Hepatocyte (in vitro differentiated cells): ENCODE measurements around the gene CAPN7. TPM values are rescaled to one million over a fixed set of nuclear protein-coding genes. Genes with fewer than 3 reads are reported as not detected.

ENCODE experiments used
- DNase-seq: peaks from one replicate; pipeline ENCODE4 v3.0.0-alpha.2; 2016; ENCODE audit warnings: low spot score
- H2AFZ ChIP-seq: fragments of 200-600 bp; sonication (generic); 2 replicates; pipeline ENCODE4 v1.6.0; 2016; ENCODE audit warnings: antibody characterized with exemption, mild to moderate bottlenecking
- H3K27ac ChIP-seq: fragments of 200-600 bp; sonication (generic); 2 replicates; pipeline ENCODE4 v1.5.1; 2016; ENCODE audit warnings: mild to moderate bottlenecking
- H3K27me3 ChIP-seq: fragments of 200-600 bp; sonication (generic); 2 replicates; pipeline ENCODE4 v1.6.1; 2016
- H3K36me3 ChIP-seq: fragments of 200-600 bp; sonication (generic); replicated peaks from 2 replicates; pipeline ENCODE4 v1.5.1; 2016; ENCODE audit warnings: low read depth; ENCODE audit not compliant: insufficient read depth
- H3K4me1 ChIP-seq: fragments of 200-600 bp; sonication (generic); 2 replicates; pipeline ENCODE4 v1.5.1; 2016; ENCODE audit warnings: mild to moderate bottlenecking, moderate library complexity; ENCODE audit not compliant: insufficient read depth
- H3K4me2 ChIP-seq: fragments of 200-600 bp; sonication (generic); 2 replicates; pipeline ENCODE4 v1.6.0; 2016
- H3K4me3 ChIP-seq: fragments of 200-600 bp; sonication (generic); 2 replicates; pipeline ENCODE4 v1.5.1; 2016; ENCODE audit warnings: mild to moderate bottlenecking
- H3K79me2 ChIP-seq: fragments of 200-600 bp; sonication (generic); 2 replicates; pipeline ENCODE4 v1.6.0; 2017; ENCODE audit warnings: mild to moderate bottlenecking
- H3K9me2 ChIP-seq: fragments of 200-600 bp; sonication (generic); replicated peaks from 2 replicates; pipeline ENCODE4 v1.6.0; 2017; ENCODE audit warnings: mild to moderate bottlenecking; ENCODE audit not compliant: insufficient read depth
- H3K9me3 ChIP-seq: fragments of 200-600 bp; sonication (generic); 2 replicates; pipeline ENCODE4 v1.5.1; 2016; ENCODE audit warnings: low read depth, mild to moderate bottlenecking
- H4K20me1 ChIP-seq: fragments of 200-600 bp; sonication (generic); 2 replicates; pipeline ENCODE4 v1.6.0; 2016; ENCODE audit warnings: mild to moderate bottlenecking; ENCODE audit not compliant: insufficient read depth, poor library complexity, severe bottlenecking
- EZH2 ChIP-seq: fragments of 200-600 bp; sonication (generic); IDR thresholded peaks from 2 replicates; pipeline ENCODE4 v1.6.1; 2016; ENCODE audit warnings: antibody characterized with exemption, mild to moderate bottlenecking, borderline replicate concordance
- EZH2phosphoT487 ChIP-seq: fragments of 200-600 bp; sonication (generic); IDR thresholded peaks from one replicate; pipeline ENCODE4 v1.6.1; 2018; ENCODE audit warnings: antibody characterized with exemption, mild to moderate bottlenecking, low read depth, moderate library complexity; ENCODE audit not compliant: unreplicated experiment, severe bottlenecking
- WGBS: methylation state at CpG from one replicate; pipeline ENCODE4 v1.1.6; 2016; ENCODE audit warnings: low lambda C conversion rate; ENCODE audit errors: missing lambda C conversion rate; 5-methylcytosine and 5-hydroxymethylcytosine counted together
- polyA plus RNA-seq: library from polyadenylated mRNA; unstranded; fragments of >200 nt; fragmentation: Nextera tagmentation; extraction: Ambion mirVana; gene quantifications from 2 replicates; pipeline ENCODE4 v1.2.1, GENCODE V29; 2016
- total RNA-seq: library from RNA; depleted of rRNA; stranded (reverse); fragments of >200 nt; gene quantifications from 2 replicates; pipeline ENCODE4 v1.2.3, GENCODE V29; 2014
- TF ChIP-seq, protein P1 (sequence below): fragments of 200-600 bp; sonication (generic); IDR thresholded peaks from 2 replicates; pipeline ENCODE4 v1.5.1; 2016; ENCODE audit warnings: antibody characterized with exemption, mild to moderate bottlenecking; ENCODE audit not compliant: poor library complexity

CAPN7 gene
- total RNA-seq (48.5 and 60.3 TPM in 2 replicates), polyA plus RNA-seq (21.6 and 24.3 TPM in 2 replicates)

DNA sequence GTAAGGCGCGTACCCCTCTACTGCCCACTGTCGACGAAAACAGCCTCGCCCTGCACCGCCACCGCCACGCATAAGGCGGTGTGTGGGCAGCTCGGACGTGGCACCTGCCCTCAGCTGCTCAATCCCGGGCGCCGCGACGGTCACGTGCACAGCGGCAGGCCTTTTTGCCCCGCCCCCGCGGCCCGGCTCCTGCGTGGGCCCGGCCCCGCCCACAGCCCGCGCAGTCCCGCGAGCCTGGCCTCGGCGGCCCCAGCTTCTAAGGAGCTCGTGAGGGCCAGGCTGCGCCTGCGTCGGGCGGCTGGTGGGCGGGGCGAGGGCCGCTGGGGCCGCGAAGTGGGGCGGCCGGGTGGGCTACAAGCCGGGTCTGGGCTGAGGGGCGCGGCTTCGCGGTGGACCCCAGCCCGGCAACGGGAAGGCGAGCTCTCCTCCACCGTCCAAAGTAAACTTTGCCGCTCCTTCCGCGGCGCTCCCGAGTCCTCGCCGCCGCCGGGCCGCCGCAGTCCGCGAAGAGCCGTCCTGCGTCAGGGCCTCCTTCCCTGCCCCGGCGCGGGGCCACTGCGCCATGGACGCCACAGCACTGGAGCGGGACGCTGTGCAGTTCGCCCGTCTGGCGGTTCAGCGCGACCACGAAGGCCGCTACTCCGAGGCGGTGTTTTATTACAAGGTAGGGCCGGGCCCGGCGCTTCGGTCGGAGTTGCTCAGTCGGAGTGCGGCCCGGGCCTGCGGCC lies at the start of gene CAPN7:
CAPN7 (plus strand) TSS at position 313 of the 728 bp plus-strand sequence; CDS start at position 563, 250 bp downstream.
- H3K27ac ChIP-seq, result peak within 1 kb of the TSS; percentile 99
- peak within 1 kb of the TSS; percentile 92 for H2AFZ ChIP-seq
- peak within 1 kb of the TSS; percentile 87 for H3K4me2 ChIP-seq
- no peaks in the 10 kb centered on the region for H3K9me2 ChIP-seq
- DNase-seq, result peak; percentile 99
- peaks cover 49% of the 10 kb centered on the region for H3K79me2 ChIP-seq
- H3K9me3 ChIP-seq, result no peaks in the 10 kb centered on the region
- H3K4me1 ChIP-seq, result peaks cover 8% of the 10 kb centered on the region
- WGBS, result under 1% methylated on average over 62 of the region's 92 CpGs
- H4K20me1 ChIP-seq, result peaks cover 43% of the 10 kb centered on the region
- H3K36me3 ChIP-seq, result no peaks in the 10 kb centered on the region
- H3K4me3 ChIP-seq, result peak within 1 kb of the TSS; percentile 91
- TF ChIP-seq, protein P1, sequence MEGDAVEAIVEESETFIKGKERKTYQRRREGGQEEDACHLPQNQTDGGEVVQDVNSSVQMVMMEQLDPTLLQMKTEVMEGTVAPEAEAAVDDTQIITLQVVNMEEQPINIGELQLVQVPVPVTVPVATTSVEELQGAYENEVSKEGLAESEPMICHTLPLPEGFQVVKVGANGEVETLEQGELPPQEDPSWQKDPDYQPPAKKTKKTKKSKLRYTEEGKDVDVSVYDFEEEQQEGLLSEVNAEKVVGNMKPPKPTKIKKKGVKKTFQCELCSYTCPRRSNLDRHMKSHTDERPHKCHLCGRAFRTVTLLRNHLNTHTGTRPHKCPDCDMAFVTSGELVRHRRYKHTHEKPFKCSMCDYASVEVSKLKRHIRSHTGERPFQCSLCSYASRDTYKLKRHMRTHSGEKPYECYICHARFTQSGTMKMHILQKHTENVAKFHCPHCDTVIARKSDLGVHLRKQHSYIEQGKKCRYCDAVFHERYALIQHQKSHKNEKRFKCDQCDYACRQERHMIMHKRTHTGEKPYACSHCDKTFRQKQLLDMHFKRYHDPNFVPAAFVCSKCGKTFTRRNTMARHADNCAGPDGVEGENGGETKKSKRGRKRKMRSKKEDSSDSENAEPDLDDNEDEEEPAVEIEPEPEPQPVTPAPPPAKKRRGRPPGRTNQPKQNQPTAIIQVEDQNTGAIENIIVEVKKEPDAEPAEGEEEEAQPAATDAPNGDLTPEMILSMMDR, result peak; percentile 49
- no peak for TF ChIP-seq EZH2
- no peak for TF ChIP-seq EZH2phosphoT487
- no peaks in the 10 kb centered on the region for H3K27me3 ChIP-seq

DNA sequence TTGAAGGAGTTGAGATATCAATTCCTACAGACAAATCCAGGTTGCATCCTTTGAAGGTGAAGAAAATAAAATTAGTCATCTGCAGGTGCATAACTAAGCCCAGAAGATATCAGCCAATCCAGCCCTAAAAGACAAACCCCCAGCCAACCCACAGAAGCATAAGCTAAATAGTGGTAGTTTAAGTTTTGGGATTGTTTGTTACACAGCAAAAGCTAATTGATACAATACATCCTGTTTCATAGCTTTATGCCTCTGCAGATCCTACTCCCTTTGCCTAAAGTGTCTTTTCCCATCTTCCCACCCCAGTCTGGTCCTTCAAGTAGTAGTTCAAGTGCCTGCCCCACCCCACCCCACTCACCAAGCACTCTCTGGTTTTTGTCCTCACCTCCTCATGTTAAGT lies 48.6 kb upstream of the CAPN7 start:
- H3K4me3 ChIP-seq, result no peak overlapping the region
- no peaks in the 10 kb centered on the region for H3K36me3 ChIP-seq
- no peak for DNase-seq
- H4K20me1 ChIP-seq, result no peaks in the 10 kb centered on the region
- H3K9me2 ChIP-seq, result no peaks in the 10 kb centered on the region
- peaks cover 22% of the 10 kb centered on the region for H3K27me3 ChIP-seq
- H2AFZ ChIP-seq, result no peak overlapping the region
- TF ChIP-seq EZH2phosphoT487, result no peak
- TF ChIP-seq, protein P1, result no peak
- H3K79me2 ChIP-seq, result no peaks in the 10 kb centered on the region
- H3K4me1 ChIP-seq, result no peaks in the 10 kb centered on the region
- no peak overlapping the region for H3K4me2 ChIP-seq
- no peaks in the 10 kb centered on the region for H3K9me3 ChIP-seq
- H3K27ac ChIP-seq, result no peak overlapping the region

DNA sequence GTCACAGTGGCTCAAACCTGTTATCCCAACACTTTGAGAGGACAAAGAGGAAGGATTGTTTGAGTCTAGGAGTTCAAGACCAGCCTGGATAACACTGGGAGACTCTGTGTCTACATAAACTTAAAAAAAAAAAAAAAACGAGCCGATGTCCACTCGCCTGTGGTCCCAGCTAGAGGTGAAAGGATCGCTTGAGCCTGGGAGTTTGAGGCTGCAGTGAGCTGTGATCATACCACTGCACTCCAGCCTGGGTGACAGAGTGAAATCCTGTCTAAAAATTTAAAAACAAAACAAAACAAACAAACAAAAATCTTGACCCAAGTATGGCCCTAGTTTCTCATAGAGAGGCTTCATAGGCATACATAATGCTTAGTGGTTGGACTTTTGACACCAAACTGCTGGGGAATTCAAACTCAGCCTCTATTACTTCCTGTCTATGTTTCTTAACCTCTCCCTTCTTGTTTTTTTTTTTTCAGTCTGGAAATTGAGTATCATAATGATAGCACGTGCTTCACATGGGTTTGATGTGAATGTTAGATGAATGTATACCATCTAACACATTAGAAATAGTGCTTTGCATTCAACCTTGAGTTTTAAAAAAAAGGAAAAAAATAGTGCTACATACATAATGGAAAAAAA lies 46.4 kb upstream of the CAPN7 start:
- Histone ChIP-seq H3K4me3 (no peak overlapping the region), H3K4me2 (no peak overlapping the region), H3K4me1 (no peaks in the 10 kb centered on the region), H3K9me3 (no peaks in the 10 kb centered on the region), H3K9me2 (no peaks in the 10 kb centered on the region), H3K36me3 (no peaks in the 10 kb centered on the region), H4K20me1 (no peaks in the 10 kb centered on the region), H3K79me2 (no peaks in the 10 kb centered on the region), H2AFZ (no peak overlapping the region), H3K27me3 (peaks cover 12% of the 10 kb centered on the region), H3K27ac (no peak overlapping the region)
- no peak for DNase-seq
- WGBS, result 79% methylated on average over 5 of the region's 5 CpGs
- TF ChIP-seq EZH2, result no peak

DNA sequence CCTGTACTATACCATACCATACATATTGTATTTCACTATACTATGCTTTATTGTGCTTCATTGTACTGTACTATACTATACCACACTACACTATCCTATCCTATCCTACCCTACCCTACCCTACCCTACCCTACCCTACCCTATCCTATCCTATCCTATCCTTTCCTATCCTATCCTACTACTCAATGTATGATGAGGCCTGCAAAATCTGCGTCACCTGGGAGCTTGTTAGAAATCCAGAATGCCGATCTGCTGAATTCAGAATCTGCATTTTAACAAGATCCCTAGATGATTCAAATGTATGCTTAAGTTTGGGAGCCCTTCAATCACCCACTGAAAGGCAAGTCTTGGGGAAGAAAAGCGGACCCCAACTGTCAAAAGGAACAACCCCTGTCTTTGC lies 45.4 kb upstream of the CAPN7 start:
- Histone ChIP-seq H3K36me3 (no peaks in the 10 kb centered on the region), H2AFZ (no peak overlapping the region), H3K27me3 (peaks cover 6% of the 10 kb centered on the region), H3K4me3 (no peak overlapping the region), H3K79me2 (no peaks in the 10 kb centered on the region), H3K4me1 (no peaks in the 10 kb centered on the region), H3K4me2 (no peak overlapping the region), H3K9me2 (no peaks in the 10 kb centered on the region), H4K20me1 (no peaks in the 10 kb centered on the region), H3K9me3 (no peaks in the 10 kb centered on the region), H3K27ac (no peak overlapping the region)
- no peak for TF ChIP-seq EZH2phosphoT487
- TF ChIP-seq, protein P1, result no peak
- TF ChIP-seq EZH2, result no peak
- WGBS, result 76% methylated on average over 3 of the region's 3 CpGs
- no peak for DNase-seq
